PFSK-1 (cell line): Measurements from ENCODE around the gene SYNE1.

ENCODE experiments used
- FOXP2 ChIP-seq: optimal IDR thresholded peaks from 2 replicates; pipeline ENCODE3; 2011; ENCODE audit warnings: borderline replicate concordance, control low read depth, inconsistent platforms; ENCODE audit not compliant: insufficient read depth; ENCODE audit errors: extremely low read length, extremely low read depth
- POLR2AphosphoS5 ChIP-seq: IDR thresholded peaks from 2 replicates; pipeline ENCODE4 v1.6.1; 2012; ENCODE audit warnings: low read depth, mild to moderate bottlenecking, control low read depth, low read length, moderate library complexity
- SIN3A ChIP-seq: IDR thresholded peaks from 2 replicates; pipeline ENCODE4 v1.6.1; 2012; ENCODE audit warnings: mild to moderate bottlenecking, low read length, moderate library complexity, borderline replicate concordance; ENCODE audit not compliant: insufficient read depth
- TAF1 ChIP-seq: IDR thresholded peaks from 2 replicates; pipeline ENCODE4 v1.6.1; 2012; ENCODE audit warnings: low read length, control low read depth, borderline replicate concordance; ENCODE audit not compliant: insufficient read depth
- TF ChIP-seq, protein P1 (sequence below), 2 experiments: IDR thresholded peaks; 2 replicates each; pipeline versions ENCODE4 v1.6.1 to v1.8.0; 2011 to 2012; ENCODE audit warnings: low read depth in 2 of 2, low read length in 2 of 2, control low read depth in 1 of 2, inconsistent platforms in 1 of 2, mild to moderate bottlenecking in 1 of 2, moderate library complexity in 1 of 2; ENCODE audit not compliant: insufficient read depth in 1 of 2

The SYNE1 gene

DNA sequence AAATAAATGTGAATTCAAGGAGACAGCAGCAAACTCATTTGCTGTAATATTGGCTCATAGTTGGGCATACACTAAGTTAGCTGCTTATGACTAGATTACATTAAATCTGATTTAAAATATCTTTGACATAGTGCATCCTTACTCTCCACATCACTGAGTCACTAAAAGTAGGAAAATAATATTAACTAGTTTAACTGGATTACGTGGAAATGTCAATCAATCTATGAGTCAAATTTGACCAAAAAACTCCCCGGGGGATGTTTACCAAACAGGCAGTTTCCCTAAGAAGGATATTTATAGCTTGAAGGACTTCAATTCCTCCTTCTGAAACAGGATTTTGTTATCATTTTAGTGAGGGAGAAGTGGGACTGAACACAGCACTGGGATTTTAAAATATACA, 463.2 kb downstream of the SYNE1 start:
- TF ChIP-seq, protein P1, sequence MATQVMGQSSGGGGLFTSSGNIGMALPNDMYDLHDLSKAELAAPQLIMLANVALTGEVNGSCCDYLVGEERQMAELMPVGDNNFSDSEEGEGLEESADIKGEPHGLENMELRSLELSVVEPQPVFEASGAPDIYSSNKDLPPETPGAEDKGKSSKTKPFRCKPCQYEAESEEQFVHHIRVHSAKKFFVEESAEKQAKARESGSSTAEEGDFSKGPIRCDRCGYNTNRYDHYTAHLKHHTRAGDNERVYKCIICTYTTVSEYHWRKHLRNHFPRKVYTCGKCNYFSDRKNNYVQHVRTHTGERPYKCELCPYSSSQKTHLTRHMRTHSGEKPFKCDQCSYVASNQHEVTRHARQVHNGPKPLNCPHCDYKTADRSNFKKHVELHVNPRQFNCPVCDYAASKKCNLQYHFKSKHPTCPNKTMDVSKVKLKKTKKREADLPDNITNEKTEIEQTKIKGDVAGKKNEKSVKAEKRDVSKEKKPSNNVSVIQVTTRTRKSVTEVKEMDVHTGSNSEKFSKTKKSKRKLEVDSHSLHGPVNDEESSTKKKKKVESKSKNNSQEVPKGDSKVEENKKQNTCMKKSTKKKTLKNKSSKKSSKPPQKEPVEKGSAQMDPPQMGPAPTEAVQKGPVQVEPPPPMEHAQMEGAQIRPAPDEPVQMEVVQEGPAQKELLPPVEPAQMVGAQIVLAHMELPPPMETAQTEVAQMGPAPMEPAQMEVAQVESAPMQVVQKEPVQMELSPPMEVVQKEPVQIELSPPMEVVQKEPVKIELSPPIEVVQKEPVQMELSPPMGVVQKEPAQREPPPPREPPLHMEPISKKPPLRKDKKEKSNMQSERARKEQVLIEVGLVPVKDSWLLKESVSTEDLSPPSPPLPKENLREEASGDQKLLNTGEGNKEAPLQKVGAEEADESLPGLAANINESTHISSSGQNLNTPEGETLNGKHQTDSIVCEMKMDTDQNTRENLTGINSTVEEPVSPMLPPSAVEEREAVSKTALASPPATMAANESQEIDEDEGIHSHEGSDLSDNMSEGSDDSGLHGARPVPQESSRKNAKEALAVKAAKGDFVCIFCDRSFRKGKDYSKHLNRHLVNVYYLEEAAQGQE (IDR thresholded peaks at IDR 0.05; ENCODE audit: insufficient read depth in 1 of 2, low read depth in 2 of 2, low read length in 2 of 2) = no peak
- TF ChIP-seq TAF1 (no peak), FOXP2 (no peak)

DNA sequence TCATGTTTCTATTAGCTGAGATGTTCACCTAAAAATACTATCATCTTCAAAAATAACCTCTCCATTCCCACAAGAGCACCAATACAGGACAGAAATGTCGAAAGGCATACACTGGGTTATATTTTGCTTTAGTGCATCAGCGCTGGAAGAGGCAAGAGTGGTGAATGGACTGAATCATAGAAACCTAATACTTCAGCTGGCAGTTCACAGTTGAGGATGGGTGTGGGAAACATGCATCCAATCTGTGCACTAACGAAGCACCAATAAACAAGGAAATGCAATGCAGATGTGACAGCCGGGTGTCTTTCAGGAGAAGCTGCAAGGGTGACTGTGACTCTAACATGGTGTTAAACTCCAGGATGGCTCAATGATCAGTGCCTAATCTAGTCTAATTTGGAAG, 463.8 kb downstream of the SYNE1 start:
- TF ChIP-seq, protein P1 (IDR thresholded peaks at IDR 0.05; ENCODE audit: insufficient read depth in 1 of 2, low read depth in 2 of 2, low read length in 2 of 2) = no peak
- TF ChIP-seq FOXP2 (no peak), SIN3A (no peak), POLR2AphosphoS5 (no peak), TAF1 (no peak)

DNA sequence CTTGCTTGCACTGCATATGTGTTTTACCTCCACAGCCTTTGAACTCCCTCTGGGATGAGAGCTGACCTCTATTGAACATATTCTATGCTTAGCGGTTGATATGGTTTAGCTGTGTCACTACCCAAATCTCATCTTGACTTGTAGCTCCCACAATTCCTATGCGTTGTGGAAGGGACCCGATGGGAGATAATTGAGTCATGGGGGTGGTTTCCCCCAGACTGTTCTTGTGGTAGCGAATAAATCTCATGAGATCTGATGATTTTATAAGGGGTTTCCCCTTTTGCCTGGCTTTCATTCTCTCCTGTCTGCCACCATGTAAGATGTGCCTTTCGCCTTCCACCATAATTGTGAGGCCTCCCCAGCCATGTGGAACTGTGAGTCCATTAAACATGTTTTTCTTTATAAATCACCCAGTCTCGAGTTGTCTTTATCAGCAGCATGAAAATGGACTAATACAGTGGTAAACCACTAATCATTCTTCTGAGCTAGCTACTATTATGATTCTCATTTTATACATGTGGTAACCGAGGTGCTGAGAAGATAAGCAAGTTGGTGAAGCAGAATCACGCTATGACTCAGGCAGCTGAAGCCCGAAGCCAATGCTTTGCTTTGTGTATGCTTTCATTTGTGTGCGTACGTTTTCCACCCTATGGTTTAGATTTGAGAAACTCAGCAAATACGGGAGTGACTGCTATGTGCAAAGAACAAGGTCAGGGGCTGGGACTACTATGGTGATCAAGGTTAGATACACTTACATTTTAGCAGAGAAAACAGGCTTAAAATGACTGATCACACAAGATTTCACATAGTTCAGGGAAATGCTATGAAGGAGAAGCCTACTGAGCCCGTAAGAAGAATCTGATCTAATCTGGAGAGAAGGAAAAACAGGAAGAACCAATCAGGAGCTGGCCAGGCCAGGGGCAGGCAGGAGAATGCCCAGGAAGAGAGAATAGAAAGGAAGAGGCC, 466.2 kb downstream of the SYNE1 start:
- TF ChIP-seq TAF1 = no peak
- TF ChIP-seq POLR2AphosphoS5 = no peak
- TF ChIP-seq SIN3A = no peak
- no peak for TF ChIP-seq FOXP2
- TF ChIP-seq, protein P1 (IDR thresholded peaks at IDR 0.05; ENCODE audit: insufficient read depth in 1 of 2, low read depth in 2 of 2, low read length in 2 of 2) = no peak

DNA sequence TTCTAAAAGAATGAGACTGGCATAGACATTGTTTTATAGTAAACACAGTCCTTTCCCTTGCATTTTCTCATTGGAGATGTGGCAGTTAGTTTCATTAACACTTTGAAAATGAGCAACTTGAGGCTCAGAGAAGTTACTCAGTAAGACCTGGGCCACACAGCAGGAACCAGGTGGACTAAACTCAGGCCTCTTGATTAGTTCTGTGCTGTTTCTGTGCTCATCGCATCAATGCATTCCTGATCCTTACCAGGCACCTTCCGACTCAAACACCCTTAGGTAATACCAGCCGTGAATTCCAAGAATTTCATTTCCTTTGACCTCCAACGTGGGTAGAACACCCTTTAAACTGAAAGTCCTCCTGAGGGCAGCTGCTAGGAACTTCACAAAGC, 466.9 kb downstream of the SYNE1 start:
- TF ChIP-seq FOXP2 (no peak), SIN3A (no peak), POLR2AphosphoS5 (no peak), TAF1 (no peak)
- TF ChIP-seq, protein P1 (IDR thresholded peaks at IDR 0.05; ENCODE audit: insufficient read depth in 1 of 2, low read depth in 2 of 2, low read length in 2 of 2) = no peak
